IPS-11a (cell line): ENCODE data around the gene GSG1L.

ENCODE experiments used
- H3K4me3 ChIP-seq: one replicate; pipeline ENCODE4 v1.5.1; 2013; ENCODE audit warnings: low read depth, low read length, control low read depth

The GSG1L gene

GRCh38 chr16:27778171-27778925 is 285.2 kb downstream of the GSG1L start:
- H3K4me3 ChIP-seq, result no peak overlapping the region

DNA sequence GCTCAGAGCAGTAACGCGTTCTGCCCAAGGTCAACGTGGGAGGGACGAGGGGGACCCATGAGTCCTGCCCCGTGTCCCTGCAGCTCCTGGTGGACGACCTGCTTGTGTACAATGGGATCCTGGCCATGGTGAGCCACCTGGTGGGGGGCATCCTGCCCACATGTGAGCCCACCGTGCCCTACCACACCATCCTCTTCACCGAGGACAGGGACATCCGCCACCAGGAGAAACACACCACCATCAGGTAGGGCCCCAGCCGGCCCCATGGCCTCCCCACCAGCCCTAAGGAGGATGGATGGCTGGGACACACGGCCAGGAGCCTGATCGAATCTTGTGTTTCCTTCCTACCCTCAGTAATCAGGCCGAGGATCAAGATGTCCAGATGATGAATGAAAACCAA is 286.0 kb downstream of the GSG1L start:
- no peak overlapping the region for H3K4me3 ChIP-seq

DNA sequence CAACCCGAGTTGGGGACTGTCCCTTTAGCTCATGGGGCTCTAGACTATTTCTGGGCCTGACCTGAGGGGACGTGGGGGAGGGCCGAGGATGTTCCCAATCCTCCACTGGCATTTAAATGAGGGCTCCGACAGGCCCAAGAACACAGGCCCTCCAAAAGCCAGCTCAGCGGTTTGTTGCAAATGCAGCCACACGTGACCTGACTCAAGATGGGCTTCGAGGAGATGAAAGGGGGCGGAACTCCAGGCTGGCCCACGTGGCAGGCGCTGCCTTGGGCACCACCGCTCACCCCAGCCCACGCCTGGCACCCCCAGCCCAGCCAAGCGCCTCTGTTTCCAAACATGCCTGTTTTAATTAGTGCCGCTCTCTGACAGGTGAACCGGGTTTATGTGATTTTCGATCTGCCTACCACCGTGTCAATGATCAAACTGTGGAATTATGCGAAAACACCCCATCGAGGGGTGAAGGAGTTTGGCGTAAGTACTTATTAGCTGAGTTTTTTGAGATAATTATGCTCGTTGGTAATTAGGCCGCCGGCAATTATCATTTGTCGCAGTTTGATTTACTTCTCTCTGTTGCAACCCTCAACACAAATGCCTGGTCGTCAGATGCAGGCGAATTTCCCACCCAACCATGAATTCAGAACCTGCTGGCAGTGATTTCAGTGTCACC is 286.8 kb downstream of the GSG1L start:
- H3K4me3 ChIP-seq, result no peak overlapping the region

GRCh38 chr16:27775254-27775653 is 288.3 kb downstream of the GSG1L start:
- no peak overlapping the region for H3K4me3 ChIP-seq

DNA sequence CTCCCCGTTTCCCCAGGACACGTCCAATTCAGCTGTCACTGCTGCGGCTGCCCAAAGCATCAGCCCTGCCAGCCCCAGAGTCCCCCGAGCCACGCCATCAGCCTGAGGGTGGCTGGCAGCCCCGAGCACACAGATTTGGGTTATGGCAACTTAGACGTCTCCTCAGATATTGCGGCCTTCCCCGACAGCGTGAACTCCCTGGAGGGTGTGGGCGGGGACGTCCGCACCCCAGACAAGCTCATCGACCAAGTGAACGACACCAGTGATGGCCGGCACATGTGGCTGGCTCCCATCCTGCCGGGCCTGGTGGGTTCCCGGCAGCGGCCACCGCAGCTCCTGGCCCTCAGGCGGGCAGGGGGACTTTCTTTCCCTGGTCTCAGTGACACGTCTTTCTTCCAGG is 288.7 kb downstream of the GSG1L start:
- H3K4me3 ChIP-seq, result no peak overlapping the region

DNA sequence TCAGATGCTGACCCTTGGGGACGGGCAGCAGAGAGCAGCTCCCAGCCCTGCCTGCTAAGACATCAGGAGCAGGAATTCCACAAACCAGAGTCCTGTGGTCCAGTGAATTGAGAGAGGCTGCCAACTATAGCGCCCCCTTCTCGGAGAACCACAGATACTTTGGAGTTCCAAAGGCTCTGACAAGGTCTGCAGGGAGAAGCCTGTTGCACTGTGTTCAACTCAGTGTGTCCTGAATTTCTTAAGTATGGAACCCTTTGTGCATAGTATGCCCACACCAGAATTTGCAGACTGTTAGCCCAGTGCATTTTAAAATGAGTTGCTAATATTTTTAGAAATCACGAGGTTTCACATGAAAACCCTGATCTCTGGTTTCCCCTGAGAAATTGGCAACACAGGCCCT is 290.2 kb downstream of the GSG1L start:
- no peak overlapping the region for H3K4me3 ChIP-seq

DNA sequence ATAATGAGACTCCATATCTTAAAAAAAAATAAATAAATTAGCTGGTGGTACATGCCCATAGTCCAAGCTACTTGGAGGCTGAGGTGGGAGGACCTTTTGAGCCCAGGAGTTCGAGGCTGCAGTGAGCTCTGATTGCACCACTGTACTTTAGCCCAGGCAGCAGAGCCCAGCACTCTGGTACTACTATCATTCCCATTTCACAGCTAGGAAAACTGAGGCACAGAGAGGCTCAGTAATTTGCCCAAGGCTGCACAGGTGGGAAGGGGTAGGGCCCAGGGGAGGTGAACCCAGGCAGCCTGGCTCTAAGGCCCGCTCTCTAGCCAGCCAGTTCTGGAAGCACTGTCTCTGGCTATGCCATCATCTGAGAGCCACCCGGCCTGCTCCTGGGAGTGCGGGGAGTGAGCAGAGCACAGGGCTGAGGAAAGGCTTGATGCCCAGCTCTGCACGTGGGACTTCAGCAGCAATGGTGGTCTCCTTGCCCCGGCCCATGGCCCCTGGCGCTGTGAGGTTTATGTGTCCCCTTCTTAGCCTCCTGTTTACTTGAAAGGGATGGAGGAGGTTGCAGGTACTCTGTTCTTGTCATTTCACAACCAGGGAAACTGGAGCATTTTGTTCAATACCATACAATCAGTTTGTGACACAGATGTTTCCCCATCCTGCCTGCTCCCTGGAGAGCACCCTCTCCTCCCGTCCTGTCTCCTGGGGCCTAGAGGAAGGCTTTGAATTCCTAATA is 291.3 kb downstream of the GSG1L start:
- no peak overlapping the region for H3K4me3 ChIP-seq

DNA sequence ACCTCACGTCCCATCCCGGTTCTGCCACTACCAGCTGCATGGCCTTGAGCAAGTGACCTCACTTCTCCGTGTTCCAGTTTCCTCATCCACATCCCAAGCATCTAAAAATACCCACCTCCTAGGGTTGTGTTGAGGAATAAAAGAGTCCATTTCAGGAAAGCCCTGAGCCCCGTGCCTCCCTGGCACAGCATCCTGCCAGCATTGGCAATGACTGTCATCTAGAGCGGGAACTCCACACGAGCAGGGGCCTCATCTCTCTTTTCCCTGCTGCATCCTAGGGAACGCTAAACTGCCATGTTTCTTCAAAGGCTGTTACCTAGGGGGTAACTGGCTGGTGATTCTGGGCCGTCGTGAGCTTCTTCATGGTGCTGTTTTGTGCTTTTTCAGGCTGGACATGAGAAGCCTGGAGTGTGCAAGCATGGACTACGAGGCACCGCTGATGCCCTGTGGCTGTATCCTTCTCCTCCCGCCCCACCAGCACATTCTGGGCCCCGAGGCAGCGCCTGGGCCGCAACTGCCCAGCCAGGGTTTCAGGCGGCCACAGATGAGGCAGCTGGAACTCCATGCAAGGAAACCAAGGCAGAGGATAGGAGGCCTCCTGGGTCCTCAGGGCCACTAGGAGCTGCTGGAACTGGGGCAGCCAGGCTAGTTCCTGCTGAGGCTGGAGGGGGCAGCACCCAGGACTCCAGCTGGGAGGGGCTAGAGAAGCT is 292.2 kb downstream of the GSG1L start:
- H3K4me3 ChIP-seq, result no peak overlapping the region

DNA sequence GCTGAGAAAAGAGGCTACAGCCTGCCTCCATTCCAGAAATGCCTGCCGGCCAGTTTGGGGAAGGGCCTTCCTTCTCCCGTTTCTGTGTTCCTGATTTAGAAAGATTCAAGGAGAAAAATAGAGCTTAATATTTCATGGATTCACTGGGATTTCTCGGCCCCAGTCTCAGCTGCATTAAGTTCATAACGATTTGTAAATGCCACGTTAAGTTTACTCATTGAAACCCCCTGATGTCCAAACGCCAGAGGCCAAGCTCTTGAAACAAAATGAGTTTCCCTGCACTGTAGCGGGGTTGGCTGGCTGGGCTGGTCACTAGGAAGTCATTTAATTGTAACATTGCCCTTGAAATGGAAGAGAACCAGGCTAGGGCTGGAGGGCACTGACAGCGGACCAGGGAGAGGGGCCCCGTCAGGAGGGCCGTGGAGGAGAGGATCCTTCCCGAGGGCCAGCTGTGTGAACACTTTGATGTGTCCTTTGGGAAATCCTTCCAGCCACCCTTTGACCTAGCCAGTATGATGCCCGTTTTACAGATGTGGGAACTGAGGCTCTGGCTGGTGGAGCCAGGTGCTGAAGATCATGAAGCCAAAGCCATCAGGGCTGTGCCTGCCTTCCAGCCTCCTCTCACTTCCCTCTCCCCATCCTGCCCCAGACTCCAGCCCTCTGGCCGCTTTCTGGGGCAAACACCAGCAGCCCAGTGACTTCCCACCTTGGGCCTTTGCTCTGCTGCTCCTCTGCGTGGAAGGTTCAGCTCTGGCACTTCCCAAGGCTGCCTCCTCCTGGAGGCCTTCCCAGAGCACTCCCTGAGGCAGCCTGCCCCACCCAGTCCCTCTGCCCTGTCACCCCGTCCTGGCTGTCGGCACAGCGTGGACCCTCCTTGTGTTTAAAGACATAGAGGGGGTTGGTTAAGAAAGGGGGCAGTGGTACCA is 293.0 kb downstream of the GSG1L start:
- H3K4me3 ChIP-seq, result no peak overlapping the region

GRCh38 chr16:27769561-27770255 is 293.8 kb downstream of the GSG1L start:
- H3K4me3 ChIP-seq, result no peak overlapping the region

GRCh38 chr16:27768651-27769272 is 294.8 kb downstream of the GSG1L start:
- H3K4me3 ChIP-seq, result no peak overlapping the region

GRCh38 chr16:27767971-27768591 is 295.4 kb downstream of the GSG1L start:
- no peak overlapping the region for H3K4me3 ChIP-seq

DNA sequence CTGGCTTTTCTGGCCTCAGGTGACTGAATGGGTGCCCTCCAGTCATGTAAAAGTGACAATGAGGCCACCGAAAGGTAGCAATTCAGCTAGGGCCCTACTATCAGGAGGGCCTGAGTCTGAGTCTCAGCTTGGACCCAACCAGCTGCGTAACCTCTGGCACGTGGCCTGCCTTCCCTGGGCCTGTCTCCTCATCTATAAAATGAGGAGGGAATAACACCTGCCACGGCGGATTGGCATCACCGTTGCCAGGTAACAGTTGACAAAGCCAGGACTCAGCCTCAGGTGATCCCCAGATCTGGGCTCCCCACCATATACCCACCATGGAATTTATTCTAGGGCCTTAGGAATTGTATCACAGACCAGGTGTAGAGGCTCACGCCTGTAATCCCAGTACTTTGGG is 296.4 kb downstream of the GSG1L start:
- no peak overlapping the region for H3K4me3 ChIP-seq

GRCh38 chr16:27766236-27766925 is 297.1 kb downstream of the GSG1L start:
- H3K4me3 ChIP-seq, result no peak overlapping the region

DNA sequence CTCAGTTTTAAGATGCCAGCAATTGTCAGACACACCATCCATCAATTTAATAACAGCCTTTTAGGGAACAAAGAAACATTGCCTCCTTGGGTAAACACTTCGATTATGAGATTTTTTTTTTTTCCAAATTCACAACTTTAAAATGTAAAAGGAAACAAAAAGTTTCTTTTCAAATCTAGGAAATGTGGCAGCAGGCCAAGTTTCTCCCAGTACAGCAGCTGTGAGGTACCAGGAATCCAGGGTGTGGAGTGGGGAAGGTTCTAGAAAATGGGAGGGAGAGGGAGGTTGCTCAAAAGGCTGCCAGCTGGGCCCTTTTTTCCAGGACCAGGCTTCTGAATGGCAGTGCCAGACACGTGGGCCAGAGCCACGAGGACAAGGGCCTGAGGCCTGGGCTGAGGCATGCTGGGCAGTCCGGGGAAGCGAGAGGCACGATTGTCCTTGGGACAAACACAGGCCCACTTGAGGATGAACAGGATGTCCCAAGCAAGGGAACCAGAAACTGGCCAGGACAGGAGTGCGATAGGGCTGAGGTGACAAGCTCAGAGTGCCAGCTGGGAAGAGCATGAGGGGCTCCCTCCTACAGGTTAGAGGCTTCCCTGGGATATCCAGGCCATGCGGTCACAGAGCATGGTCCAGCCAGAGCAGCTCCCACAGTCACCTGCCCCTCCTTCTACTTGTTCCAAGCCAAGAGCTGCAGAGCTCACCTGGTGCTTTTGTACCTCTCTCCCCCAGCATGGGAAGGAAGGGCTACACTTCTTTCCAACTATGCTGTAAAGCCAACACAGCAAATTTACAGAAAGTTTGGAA is 298.4 kb downstream of the GSG1L start:
- no peak overlapping the region for H3K4me3 ChIP-seq

- no peak overlapping the region for H3K4me3 ChIP-seq
Measured at GRCh38 chr16:27764427-27764826, 299.1 kb downstream of the GSG1L start.

DNA sequence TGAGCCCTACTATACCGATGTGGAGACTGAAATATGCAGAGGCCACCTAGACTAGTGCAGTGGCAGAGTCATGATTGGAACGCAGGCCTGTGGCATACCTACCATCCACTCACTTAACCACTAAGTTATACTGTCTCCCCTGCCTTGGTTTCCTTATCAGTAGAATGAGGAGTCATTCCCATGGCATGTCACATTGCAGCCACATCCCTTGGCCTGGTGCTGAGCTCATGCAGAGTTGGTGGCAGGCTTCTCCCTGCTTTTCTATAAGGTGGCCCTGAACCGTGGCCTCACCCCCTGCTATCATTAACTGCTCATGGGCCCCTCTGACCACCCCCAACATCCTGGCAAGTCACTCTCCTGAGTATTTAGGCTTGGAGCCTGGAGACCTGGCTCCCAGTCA is 301.1 kb downstream of the GSG1L start:
- no peak overlapping the region for H3K4me3 ChIP-seq
